Measurements from ENCODE around the gene FAM83D. TPM values are rescaled to one million over a fixed set of nuclear protein-coding genes. Genes with fewer than 3 reads are reported as not detected.
"Not testable (repeated sequence)": the region's sequence is repeated elsewhere in the genome, so short reads cannot be mapped to it uniquely, and the experiment has no call there.

Gene FAM83D
- total RNA-seq, 1 experiment from 2014 or later: 66.9 TPM

DNA sequence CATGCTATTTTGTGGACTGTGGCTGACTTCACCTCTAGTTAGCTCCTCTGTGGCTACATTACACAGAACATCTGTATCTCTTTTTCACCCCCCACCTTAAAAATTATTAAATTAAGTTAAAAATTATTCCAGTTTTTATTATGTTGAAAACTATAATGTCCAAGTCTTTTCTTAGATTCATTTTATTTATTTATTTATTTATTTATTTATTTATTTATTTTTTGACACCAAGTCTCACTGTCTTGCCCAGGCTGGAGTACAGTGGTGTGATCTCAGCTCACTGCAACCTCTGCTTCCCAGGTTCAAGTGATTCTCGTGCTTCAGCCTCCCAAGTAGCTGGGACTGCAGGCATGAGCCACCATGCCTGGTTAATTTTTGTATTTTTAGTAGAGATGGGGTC is 70.6 kb downstream of the FAM83D start:
- CTCF ChIA-PET, H3K4me3 Mint-ChIP-seq, POLR2A ChIA-PET: not testable (repeated sequence)

DNA sequence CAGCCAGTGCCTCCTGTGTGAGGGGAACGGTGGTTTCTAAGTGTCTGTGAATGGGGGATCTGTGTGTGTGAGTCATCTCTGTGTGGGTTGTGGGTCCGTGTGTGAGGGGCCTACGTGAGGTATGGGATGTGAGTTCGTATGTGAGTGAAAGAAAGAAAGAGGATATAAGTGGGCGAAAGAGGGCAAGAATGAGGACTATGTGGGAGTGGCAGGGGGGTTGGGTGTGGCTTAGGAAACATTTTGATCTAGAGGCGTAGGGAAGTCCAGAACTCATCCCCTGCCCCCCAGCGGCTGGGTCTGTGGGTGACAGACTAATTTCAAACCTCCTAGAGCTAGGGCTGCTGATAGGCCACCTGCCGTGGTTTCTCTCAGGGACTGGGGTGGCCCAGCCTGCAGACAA is 71.4 kb downstream of the FAM83D start:
- Mint-ChIP-seq H3K27ac (peak overlapping the region; percentile 71), H3K9me3 (no peaks in the 10 kb centered on the region), H3K4me1 (no peaks in the 10 kb centered on the region), H3K4me3 (no peak overlapping the region), H3K36me3 (peaks cover 39% of the 10 kb centered on the region), H3K27me3 (ENCODE audit: low read depth) (no peaks in the 10 kb centered on the region)
- TF ChIP-seq, protein P1, sequence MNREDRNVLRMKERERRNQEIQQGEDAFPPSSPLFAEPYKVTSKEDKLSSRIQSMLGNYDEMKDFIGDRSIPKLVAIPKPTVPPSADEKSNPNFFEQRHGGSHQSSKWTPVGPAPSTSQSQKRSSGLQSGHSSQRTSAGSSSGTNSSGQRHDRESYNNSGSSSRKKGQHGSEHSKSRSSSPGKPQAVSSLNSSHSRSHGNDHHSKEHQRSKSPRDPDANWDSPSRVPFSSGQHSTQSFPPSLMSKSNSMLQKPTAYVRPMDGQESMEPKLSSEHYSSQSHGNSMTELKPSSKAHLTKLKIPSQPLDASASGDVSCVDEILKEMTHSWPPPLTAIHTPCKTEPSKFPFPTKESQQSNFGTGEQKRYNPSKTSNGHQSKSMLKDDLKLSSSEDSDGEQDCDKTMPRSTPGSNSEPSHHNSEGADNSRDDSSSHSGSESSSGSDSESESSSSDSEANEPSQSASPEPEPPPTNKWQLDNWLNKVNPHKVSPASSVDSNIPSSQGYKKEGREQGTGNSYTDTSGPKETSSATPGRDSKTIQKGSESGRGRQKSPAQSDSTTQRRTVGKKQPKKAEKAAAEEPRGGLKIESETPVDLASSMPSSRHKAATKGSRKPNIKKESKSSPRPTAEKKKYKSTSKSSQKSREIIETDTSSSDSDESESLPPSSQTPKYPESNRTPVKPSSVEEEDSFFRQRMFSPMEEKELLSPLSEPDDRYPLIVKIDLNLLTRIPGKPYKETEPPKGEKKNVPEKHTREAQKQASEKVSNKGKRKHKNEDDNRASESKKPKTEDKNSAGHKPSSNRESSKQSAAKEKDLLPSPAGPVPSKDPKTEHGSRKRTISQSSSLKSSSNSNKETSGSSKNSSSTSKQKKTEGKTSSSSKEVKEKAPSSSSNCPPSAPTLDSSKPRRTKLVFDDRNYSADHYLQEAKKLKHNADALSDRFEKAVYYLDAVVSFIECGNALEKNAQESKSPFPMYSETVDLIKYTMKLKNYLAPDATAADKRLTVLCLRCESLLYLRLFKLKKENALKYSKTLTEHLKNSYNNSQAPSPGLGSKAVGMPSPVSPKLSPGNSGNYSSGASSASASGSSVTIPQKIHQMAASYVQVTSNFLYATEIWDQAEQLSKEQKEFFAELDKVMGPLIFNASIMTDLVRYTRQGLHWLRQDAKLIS (CRISPR knock-in tag; IDR thresholded peaks at IDR 0.05; ENCODE audit: borderline replicate concordance): no peak
- TF ChIP-seq, protein P2, sequence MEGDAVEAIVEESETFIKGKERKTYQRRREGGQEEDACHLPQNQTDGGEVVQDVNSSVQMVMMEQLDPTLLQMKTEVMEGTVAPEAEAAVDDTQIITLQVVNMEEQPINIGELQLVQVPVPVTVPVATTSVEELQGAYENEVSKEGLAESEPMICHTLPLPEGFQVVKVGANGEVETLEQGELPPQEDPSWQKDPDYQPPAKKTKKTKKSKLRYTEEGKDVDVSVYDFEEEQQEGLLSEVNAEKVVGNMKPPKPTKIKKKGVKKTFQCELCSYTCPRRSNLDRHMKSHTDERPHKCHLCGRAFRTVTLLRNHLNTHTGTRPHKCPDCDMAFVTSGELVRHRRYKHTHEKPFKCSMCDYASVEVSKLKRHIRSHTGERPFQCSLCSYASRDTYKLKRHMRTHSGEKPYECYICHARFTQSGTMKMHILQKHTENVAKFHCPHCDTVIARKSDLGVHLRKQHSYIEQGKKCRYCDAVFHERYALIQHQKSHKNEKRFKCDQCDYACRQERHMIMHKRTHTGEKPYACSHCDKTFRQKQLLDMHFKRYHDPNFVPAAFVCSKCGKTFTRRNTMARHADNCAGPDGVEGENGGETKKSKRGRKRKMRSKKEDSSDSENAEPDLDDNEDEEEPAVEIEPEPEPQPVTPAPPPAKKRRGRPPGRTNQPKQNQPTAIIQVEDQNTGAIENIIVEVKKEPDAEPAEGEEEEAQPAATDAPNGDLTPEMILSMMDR (IDR thresholded peaks at IDR 0.05): no peak
- TF ChIP-seq FOXJ3 (CRISPR knock-in tag; IDR thresholded peaks at IDR 0.05; ENCODE audit: borderline replicate concordance) (no peak), NFYB (CRISPR knock-in tag; conservative IDR thresholded peaks at IDR 0.05; ENCODE audit: low read depth) (no peak)
- TF ChIP-seq, protein P3, sequence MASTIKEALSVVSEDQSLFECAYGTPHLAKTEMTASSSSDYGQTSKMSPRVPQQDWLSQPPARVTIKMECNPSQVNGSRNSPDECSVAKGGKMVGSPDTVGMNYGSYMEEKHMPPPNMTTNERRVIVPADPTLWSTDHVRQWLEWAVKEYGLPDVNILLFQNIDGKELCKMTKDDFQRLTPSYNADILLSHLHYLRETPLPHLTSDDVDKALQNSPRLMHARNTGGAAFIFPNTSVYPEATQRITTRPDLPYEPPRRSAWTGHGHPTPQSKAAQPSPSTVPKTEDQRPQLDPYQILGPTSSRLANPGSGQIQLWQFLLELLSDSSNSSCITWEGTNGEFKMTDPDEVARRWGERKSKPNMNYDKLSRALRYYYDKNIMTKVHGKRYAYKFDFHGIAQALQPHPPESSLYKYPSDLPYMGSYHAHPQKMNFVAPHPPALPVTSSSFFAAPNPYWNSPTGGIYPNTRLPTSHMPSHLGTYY (CRISPR knock-in tag; IDR thresholded peaks at IDR 0.05): no peak
- TF ChIP-seq, protein P4, sequence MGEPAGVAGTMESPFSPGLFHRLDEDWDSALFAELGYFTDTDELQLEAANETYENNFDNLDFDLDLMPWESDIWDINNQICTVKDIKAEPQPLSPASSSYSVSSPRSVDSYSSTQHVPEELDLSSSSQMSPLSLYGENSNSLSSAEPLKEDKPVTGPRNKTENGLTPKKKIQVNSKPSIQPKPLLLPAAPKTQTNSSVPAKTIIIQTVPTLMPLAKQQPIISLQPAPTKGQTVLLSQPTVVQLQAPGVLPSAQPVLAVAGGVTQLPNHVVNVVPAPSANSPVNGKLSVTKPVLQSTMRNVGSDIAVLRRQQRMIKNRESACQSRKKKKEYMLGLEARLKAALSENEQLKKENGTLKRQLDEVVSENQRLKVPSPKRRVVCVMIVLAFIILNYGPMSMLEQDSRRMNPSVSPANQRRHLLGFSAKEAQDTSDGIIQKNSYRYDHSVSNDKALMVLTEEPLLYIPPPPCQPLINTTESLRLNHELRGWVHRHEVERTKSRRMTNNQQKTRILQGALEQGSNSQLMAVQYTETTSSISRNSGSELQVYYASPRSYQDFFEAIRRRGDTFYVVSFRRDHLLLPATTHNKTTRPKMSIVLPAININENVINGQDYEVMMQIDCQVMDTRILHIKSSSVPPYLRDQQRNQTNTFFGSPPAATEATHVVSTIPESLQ (CRISPR knock-in tag; IDR thresholded peaks at IDR 0.05): no peak
- ChIA-PET POLR2A (no interaction called here), CTCF (interaction anchor here (1.0 kb wide), 2 partner anchors 9 to 18 kb away, joined by 3 to 4 read pairs; no protein-coding TSS in a partner anchor)
- DNase-seq (ENCODE audit: low spot score): no peak
- ATAC-seq: peak; percentile 50

More for the DNA sequence above, 70.6 kb downstream of the FAM83D start:
- not testable (repeated sequence) for H3K4me1 Mint-ChIP-seq; H3K9me3 Mint-ChIP-seq; DNase-seq (ENCODE audit: low spot score); ATAC-seq; H3K27me3 Mint-ChIP-seq (ENCODE audit: low read depth); H3K27ac Mint-ChIP-seq
- peaks cover 38% of the 10 kb centered on the region for H3K36me3 Mint-ChIP-seq

DNA sequence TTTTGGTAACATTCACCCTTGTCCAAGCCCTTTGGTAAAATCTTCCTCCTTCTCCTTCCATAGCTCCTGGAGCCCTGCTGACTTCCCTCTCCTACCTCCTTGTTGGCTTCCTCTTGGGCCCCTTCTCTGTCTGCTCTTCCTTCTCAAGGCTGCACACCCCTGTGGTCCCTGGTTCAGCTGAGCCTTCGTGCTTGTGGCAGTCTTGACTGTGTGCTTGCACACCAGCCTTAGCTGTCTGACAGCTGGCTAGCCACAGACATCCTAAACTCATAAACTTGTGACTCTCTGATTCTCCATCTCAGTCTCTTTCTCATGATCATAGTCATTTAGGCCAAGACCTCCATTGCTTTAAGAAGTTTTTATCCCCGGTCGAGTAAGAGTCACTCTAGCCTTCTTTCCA is 73.0 kb downstream of the FAM83D start:
- no peak for DNase-seq (ENCODE audit: low spot score)
- H3K9me3 Mint-ChIP-seq: no peaks in the 10 kb centered on the region
- no peaks in the 10 kb centered on the region for H3K4me1 Mint-ChIP-seq
- CTCF ChIA-PET: interaction anchor here (0.6 kb wide), 1 partner anchor 51 kb away, joined by 4 read pairs; no protein-coding TSS in a partner anchor
- no peak for ATAC-seq
- H3K4me3 Mint-ChIP-seq: no peak overlapping the region
- H3K27me3 Mint-ChIP-seq (ENCODE audit: low read depth): no peaks in the 10 kb centered on the region
- POLR2A ChIA-PET: no interaction called here
- peaks cover 52% of the 10 kb centered on the region for H3K36me3 Mint-ChIP-seq
- TF ChIP-seq RORB (CRISPR knock-in tag; IDR thresholded peaks at IDR 0.05) (no peak), ZNF219 (CRISPR knock-in tag; IDR thresholded peaks at IDR 0.05; ENCODE audit: borderline replicate concordance) (no peak), ZNF263 (CRISPR knock-in tag; IDR thresholded peaks at IDR 0.05; ENCODE audit: low read depth) (no peak), ZNF396 (CRISPR knock-in tag; IDR thresholded peaks at IDR 0.05; ENCODE audit: borderline replicate concordance) (no peak), IRF2 (CRISPR knock-in tag; IDR thresholded peaks at IDR 0.05; ENCODE audit: borderline replicate concordance, low read depth) (no peak), PRRX2 (CRISPR knock-in tag; IDR thresholded peaks at IDR 0.05) (no peak), KAT7 (CRISPR knock-in tag; IDR thresholded peaks at IDR 0.05; ENCODE audit: borderline replicate concordance) (no peak), SOX15 (CRISPR knock-in tag; IDR thresholded peaks at IDR 0.05) (no peak), ZNF232 (CRISPR knock-in tag; IDR thresholded peaks at IDR 0.05) (no peak), CREB1 (CRISPR knock-in tag; IDR thresholded peaks at IDR 0.05) (no peak)
- TF ChIP-seq, protein P5, sequence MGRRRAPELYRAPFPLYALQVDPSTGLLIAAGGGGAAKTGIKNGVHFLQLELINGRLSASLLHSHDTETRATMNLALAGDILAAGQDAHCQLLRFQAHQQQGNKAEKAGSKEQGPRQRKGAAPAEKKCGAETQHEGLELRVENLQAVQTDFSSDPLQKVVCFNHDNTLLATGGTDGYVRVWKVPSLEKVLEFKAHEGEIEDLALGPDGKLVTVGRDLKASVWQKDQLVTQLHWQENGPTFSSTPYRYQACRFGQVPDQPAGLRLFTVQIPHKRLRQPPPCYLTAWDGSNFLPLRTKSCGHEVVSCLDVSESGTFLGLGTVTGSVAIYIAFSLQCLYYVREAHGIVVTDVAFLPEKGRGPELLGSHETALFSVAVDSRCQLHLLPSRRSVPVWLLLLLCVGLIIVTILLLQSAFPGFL (CRISPR knock-in tag; IDR thresholded peaks at IDR 0.05; ENCODE audit: borderline replicate concordance): no peak
- TF ChIP-seq, protein P6, sequence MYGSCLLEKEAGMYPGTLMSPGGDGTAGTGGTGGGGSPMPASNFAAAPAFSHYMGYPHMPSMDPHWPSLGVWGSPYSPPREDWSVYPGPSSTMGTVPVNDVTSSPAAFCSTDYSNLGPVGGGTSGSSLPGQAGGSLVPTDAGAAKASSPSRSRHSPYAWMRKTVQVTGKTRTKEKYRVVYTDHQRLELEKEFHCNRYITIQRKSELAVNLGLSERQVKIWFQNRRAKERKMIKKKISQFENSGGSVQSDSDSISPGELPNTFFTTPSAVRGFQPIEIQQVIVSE (CRISPR knock-in tag; IDR thresholded peaks at IDR 0.05; ENCODE audit: borderline replicate concordance): no peak
- TF ChIP-seq, protein P7, sequence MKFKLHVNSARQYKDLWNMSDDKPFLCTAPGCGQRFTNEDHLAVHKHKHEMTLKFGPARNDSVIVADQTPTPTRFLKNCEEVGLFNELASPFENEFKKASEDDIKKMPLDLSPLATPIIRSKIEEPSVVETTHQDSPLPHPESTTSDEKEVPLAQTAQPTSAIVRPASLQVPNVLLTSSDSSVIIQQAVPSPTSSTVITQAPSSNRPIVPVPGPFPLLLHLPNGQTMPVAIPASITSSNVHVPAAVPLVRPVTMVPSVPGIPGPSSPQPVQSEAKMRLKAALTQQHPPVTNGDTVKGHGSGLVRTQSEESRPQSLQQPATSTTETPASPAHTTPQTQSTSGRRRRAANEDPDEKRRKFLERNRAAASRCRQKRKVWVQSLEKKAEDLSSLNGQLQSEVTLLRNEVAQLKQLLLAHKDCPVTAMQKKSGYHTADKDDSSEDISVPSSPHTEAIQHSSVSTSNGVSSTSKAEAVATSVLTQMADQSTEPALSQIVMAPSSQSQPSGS (CRISPR knock-in tag; IDR thresholded peaks at IDR 0.05; ENCODE audit: borderline replicate concordance, low read depth): no peak
- H3K27ac Mint-ChIP-seq: 0 out of 2 replicates have a peak overlapping the region, but pooled peaks have one; percentile 5
